CD4-positive, alpha-beta memory T cell (primary cell): ENCODE measurements around the gene MED14. TPM values are rescaled to one million over a fixed set of nuclear protein-coding genes. Genes with fewer than 3 reads are reported as not detected.

Experiments used
- CTCF ChIA-PET: fragments of 350-600 bp; sonication (Branson Sonifier 250); formaldehyde crosslinking; loops from one replicate; lab custom pipeline; 2021; ENCODE audit warnings: inconsistent platforms; ENCODE audit not compliant: partially characterized antibody; lab: Charles Lee
- POLR2A ChIA-PET: fragments of 350-600 bp; sonication (Branson Sonifier 250); formaldehyde crosslinking; loops from one replicate; lab custom pipeline; 2021; ENCODE audit not compliant: partially characterized antibody; lab: Charles Lee
- DNase-seq, 5 donors: peaks; one replicate each; pipeline versions ENCODE4 v3.0.0 to v3.0.0-alpha.2; 2020 to 2022; ENCODE audit warnings: mixed read lengths in 1 of 5
- H3K27ac ChIP-seq: one replicate; pipeline ENCODE4 v1.7.0; 2013; ENCODE audit warnings: low read depth, low read length
- H3K27me3 ChIP-seq: 2 replicates; pipeline ENCODE4 v1.7.0; 2013; ENCODE audit warnings: mild to moderate bottlenecking, low read length, moderate library complexity; ENCODE audit not compliant: insufficient read depth
- H3K36me3 ChIP-seq: 2 replicates; pipeline ENCODE4 v1.7.0; 2013; ENCODE audit warnings: mild to moderate bottlenecking, low read length, moderate library complexity; ENCODE audit not compliant: insufficient read depth
- H3K4me1 ChIP-seq: 2 replicates; pipeline ENCODE4 v1.7.0; 2013; ENCODE audit warnings: mild to moderate bottlenecking, low read length, moderate library complexity; ENCODE audit not compliant: insufficient read depth
- H3K4me3 ChIP-seq, 2 donors: one replicate each; pipeline ENCODE4 v1.7.0; 2013; ENCODE audit warnings: low read length in 2 of 2, mild to moderate bottlenecking in 1 of 2
- H3K9me3 ChIP-seq, 2 donors: one replicate each; pipeline ENCODE4 v1.7.0; 2013; ENCODE audit warnings: low read length in 2 of 2, control low read depth in 1 of 2; ENCODE audit not compliant: control insufficient read depth in 1 of 2
- H3K27ac Mint-ChIP-seq, 7 donors: one replicate each; pipeline ENCODE4 v1.8.0; 2020 to 2021; ENCODE audit warnings: mixed read lengths in 7 of 7, mild to moderate bottlenecking in 6 of 7, inconsistent platforms in 3 of 7, moderate library complexity in 3 of 7
- H3K27me3 Mint-ChIP-seq, 2 donors: one replicate each; pipeline ENCODE4 v1.8.0; 2020 to 2021; ENCODE audit warnings: mixed read lengths in 2 of 2
- H3K36me3 Mint-ChIP-seq, 2 donors: one replicate each; pipeline ENCODE4 v1.8.0; 2020 to 2021; ENCODE audit warnings: mixed read lengths in 2 of 2, inconsistent platforms in 1 of 2, mild to moderate bottlenecking in 1 of 2
- H3K4me1 Mint-ChIP-seq, 4 donors: one replicate each; pipeline ENCODE4 v1.8.0; 2020 to 2021; ENCODE audit warnings: mixed read lengths in 4 of 4, mild to moderate bottlenecking in 1 of 4
- H3K4me3 Mint-ChIP-seq, 8 donors: one replicate each; pipeline ENCODE4 v1.8.0; 2020 to 2021; ENCODE audit warnings: mixed read lengths in 8 of 8, mild to moderate bottlenecking in 7 of 8, moderate library complexity in 6 of 8, inconsistent platforms in 3 of 8
- H3K9me3 Mint-ChIP-seq, 8 donors: one replicate each; pipeline ENCODE4 v1.8.0; 2020 to 2021; ENCODE audit warnings: mixed read lengths in 8 of 8, mild to moderate bottlenecking in 5 of 8, inconsistent platforms in 3 of 8, moderate library complexity in 1 of 8
- intact Hi-C: fragments of 100-400 bp; cut with micrococcal nuclease; formaldehyde crosslinking; loops from one replicate; pipeline ENCODE4 v1.15.1; 2023
- polyA plus RNA-seq, 2 donors: library from polyadenylated mRNA; unstranded; fragments of 300-500 nt; fragmentation: Illumina TruSeq; gene quantifications; one replicate each; pipeline ENCODE4 v1.2.3, GENCODE V29; 2021
- total RNA-seq, 2 experiments: library from RNA; stranded (reverse); gene quantifications; one replicate each; pipeline ENCODE4 v1.2.3, GENCODE V29; 2021

Gene MED14
- total and polyA plus RNA-seq, 4 experiments from 2014 or later = 3.9 to 39.0 (median 25.6) TPM

DNA sequence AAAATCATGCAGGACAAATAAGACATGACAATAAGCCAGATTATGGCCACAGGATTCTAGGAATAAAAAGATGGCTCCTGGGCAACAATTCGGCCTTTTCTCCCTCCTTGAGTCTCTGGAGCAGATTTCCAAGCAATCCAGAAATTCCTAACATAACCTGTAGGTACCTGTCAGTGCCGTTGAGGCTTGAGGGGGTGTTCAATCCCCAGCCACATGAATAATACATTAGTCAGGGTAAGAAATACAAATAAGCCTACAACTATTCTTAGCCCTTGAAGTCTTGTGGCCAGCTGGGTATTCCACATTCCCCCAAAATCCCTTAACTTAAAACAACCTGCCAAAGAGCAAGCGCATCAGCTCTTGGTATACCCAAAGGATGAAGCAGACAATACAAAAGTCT lies 97.7 kb downstream of the MED14 start:
- Histone ChIP-seq H3K27ac (no peak overlapping the region), H3K27me3 (no peaks in the 10 kb centered on the region), H3K9me3 (no peaks in the 10 kb centered on the region), H3K36me3 (peaks cover 57% of the 10 kb centered on the region), H3K4me3 (no peak overlapping the region), H3K4me1 (peaks cover 12% of the 10 kb centered on the region)
- ChIA-PET CTCF (interaction anchor here (1.1 kb wide), 1 partner anchor 99 kb away, joined by 4 read pairs; no protein-coding TSS in a partner anchor), POLR2A (no interaction called here)
- Mint-ChIP-seq H3K27ac (no peak overlapping the region), H3K4me1 (peaks cover 13 to 27% (median 23%) of the 10 kb centered on the region in 4 donors), H3K9me3 (no peaks in the 10 kb centered on the region), H3K4me3 (no peak overlapping the region), H3K36me3 (peaks cover 68 to 72% of the 10 kb centered on the region in 2 donors), H3K27me3 (no peaks in the 10 kb centered on the region)
- DNase-seq = no peak
- intact Hi-C loops = no loop called here

DNA sequence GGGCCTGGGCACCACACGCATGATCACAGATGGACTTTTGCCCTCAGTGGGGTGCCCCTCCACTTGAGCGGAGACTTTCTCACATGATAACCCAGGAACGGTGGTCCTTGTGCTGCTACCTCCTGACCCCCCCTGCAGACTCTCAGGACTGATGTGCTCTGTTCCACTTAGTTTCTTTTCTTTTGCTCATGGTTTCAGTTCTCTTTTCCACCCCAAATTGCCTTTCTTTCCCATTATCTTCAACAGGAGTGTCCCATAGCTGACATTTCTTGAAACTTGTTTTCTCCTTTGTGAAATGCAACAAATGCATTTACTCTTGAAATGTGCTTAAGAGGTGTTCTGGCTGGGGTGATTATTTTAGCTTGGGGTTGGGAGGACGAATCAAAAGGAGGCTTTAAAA lies 103.1 kb downstream of the MED14 start:
- H3K36me3 ChIP-seq = peaks cover 58% of the 10 kb centered on the region
- H3K36me3 Mint-ChIP-seq = peaks cover 67 to 75% of the 10 kb centered on the region in 2 donors
- H3K4me1 ChIP-seq = no peaks in the 10 kb centered on the region
- no peaks in the 10 kb centered on the region for H3K9me3 ChIP-seq
- H3K27ac Mint-ChIP-seq = peak overlapping the region in 1 of 7 donors; percentile 35
- intact Hi-C loops = no loop called here
- no peaks in the 10 kb centered on the region for H3K27me3 Mint-ChIP-seq
- ChIA-PET POLR2A (no interaction called here), CTCF (interaction anchor here (1.4 kb wide), 1 partner anchor 20 kb away, joined by 5 read pairs; no protein-coding TSS in a partner anchor)
- no peaks in the 10 kb centered on the region for H3K27me3 ChIP-seq
- DNase-seq = no peak
- no peak overlapping the region for H3K4me3 ChIP-seq
- peak overlapping the region in 1 of 8 donors; percentile 15 for H3K4me3 Mint-ChIP-seq
- no peak overlapping the region for H3K27ac ChIP-seq
- no peaks in the 10 kb centered on the region for H3K9me3 Mint-ChIP-seq
- H3K4me1 Mint-ChIP-seq = peaks cover 0 to 12% (median 2%) of the 10 kb centered on the region in 4 donors

- Mint-ChIP-seq H3K4me1 (peaks cover 0 to 6% (median under 1%) of the 10 kb centered on the region in 4 donors), H3K4me3 (no peak overlapping the region), H3K36me3 (peaks cover 38 to 56% of the 10 kb centered on the region in 2 donors), H3K27ac (no peak overlapping the region), H3K27me3 (no peaks in the 10 kb centered on the region), H3K9me3 (peaks cover 0 to 1% (median 0%) of the 10 kb centered on the region in 8 donors)
- Histone ChIP-seq H3K9me3 (no peaks in the 10 kb centered on the region), H3K4me3 (no peak overlapping the region), H3K27me3 (no peaks in the 10 kb centered on the region), H3K36me3 (peaks cover 23% of the 10 kb centered on the region), H3K4me1 (no peaks in the 10 kb centered on the region), H3K27ac (no peak overlapping the region)
- ChIA-PET CTCF (interaction anchor here (1.2 kb wide), 1 partner anchor 84 kb away, joined by 4 read pairs; no protein-coding TSS in a partner anchor), POLR2A (no interaction called here)
- no peak for DNase-seq
- intact Hi-C loops = no loop called here
These were observed 106.8 kb downstream of the MED14 start for GRCh38 chrX:40628506-40628905.

DNA sequence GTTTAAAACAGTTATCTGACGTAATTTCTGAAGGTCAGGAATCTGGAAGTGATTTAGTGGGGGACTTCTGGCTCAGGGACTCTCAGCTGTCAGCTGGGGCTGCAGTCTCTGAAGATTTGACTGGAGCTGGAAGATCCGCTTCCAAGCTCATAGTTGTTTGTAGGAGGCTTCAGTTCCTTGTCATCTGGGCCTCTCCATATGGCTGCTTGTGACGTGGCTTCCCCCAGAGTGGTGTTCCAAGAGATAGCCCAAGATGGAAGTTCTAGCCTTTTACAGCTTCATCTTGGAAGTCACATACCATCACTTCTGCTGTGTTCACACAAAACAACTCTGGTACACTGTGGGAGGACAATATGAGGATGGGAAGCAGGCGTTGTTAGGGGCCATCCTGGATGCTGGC lies 110.0 kb downstream of the MED14 start:
- H3K9me3 ChIP-seq = no peaks in the 10 kb centered on the region
- H3K36me3 ChIP-seq = peaks cover 6% of the 10 kb centered on the region

DNA sequence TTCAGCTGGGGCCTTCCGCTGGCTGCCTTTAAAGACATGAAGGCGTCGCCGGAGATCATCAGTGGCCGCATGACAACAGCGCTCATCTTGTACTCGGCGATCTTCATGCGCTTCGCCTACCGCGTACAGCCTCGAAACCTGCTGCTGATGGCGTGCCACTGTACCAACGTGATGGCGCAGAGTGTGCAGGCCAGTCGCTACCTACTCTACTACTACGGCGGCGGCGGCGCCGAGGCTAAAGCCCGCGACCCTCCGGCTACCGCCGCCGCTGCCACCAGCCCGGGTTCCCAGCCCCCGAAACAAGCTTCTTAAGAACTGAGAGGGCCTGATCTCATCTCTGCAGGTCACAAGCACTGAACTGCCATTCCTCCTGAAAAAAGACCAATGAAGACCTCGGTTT lies 111.7 kb downstream of the MED14 start:
- no peaks in the 10 kb centered on the region for H3K9me3 ChIP-seq
- peaks cover 4% of the 10 kb centered on the region for H3K36me3 ChIP-seq
- H3K27ac ChIP-seq = no peak overlapping the region
- no peaks in the 10 kb centered on the region for H3K4me1 Mint-ChIP-seq
- peaks cover 0 to 5% (median 0%) of the 10 kb centered on the region in 8 donors for H3K9me3 Mint-ChIP-seq
- intact Hi-C loops = no loop called here
- H3K4me3 ChIP-seq = no peak overlapping the region
- no peak for DNase-seq
- POLR2A ChIA-PET = no interaction called here
- no peaks in the 10 kb centered on the region for H3K4me1 ChIP-seq
- H3K27ac Mint-ChIP-seq = no peak overlapping the region
- CTCF ChIA-PET = no interaction called here
- no peaks in the 10 kb centered on the region for H3K27me3 ChIP-seq
- peaks cover 17 to 32% of the 10 kb centered on the region in 2 donors for H3K36me3 Mint-ChIP-seq
- no peaks in the 10 kb centered on the region for H3K27me3 Mint-ChIP-seq
- no peak overlapping the region for H3K4me3 Mint-ChIP-seq

More for the DNA sequence above, 110.0 kb downstream of the MED14 start:
- ChIA-PET CTCF (no interaction called here), POLR2A (no interaction called here)
- H3K27ac ChIP-seq = no peak overlapping the region
- no peaks in the 10 kb centered on the region for H3K4me1 Mint-ChIP-seq
- peaks cover 0 to 5% (median 0%) of the 10 kb centered on the region in 8 donors for H3K9me3 Mint-ChIP-seq
- peaks cover 19 to 35% of the 10 kb centered on the region in 2 donors for H3K36me3 Mint-ChIP-seq
- intact Hi-C loops = no loop called here
- no peaks in the 10 kb centered on the region for H3K27me3 ChIP-seq
- peak overlapping the region in 3 of 7 donors; percentile 22 to 42 (median 29) for H3K27ac Mint-ChIP-seq
- no peak overlapping the region for H3K4me3 Mint-ChIP-seq
- H3K4me3 ChIP-seq = no peak overlapping the region
- DNase-seq = no peak
- H3K27me3 Mint-ChIP-seq = no peaks in the 10 kb centered on the region
- no peaks in the 10 kb centered on the region for H3K4me1 ChIP-seq

DNA sequence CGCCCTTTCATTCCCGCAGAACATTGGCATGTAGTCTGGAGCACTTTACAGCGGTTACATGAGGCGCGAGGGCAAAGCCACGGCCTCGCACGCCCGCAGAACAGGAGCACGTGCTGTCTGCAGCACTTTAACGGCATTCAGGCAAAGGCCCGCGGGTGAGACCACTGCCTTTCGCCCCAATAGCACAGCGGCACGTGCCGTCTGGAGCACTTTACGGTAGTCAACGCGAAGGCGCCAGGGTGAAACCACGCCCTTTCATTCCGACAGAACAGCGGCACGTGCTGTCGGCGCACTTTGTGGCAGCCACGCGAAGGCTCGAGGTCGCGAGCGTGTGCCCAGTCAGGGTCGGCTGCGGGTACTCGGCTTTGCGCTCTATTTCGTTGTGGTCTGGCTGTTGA lies 112.2 kb downstream of the MED14 start, which contains the start of gene MPC1L:
Gene MPC1L (plus strand): TSS at position 290 of the 398 bp plus-strand sequence. CDS start 138 bp downstream, outside the sequence.
- no peak for DNase-seq
- intact Hi-C loops = no loop called here
- peaks cover 0 to 5% (median 0%) of the 10 kb centered on the region in 8 donors for H3K9me3 Mint-ChIP-seq
- H3K27ac ChIP-seq = no peak within 1 kb of the TSS
- H3K36me3 ChIP-seq = peaks cover 4% of the 10 kb centered on the region
- no peaks in the 10 kb centered on the region for H3K27me3 ChIP-seq
- ChIA-PET CTCF (no interaction called here), POLR2A (no interaction called here)
- no peaks in the 10 kb centered on the region for H3K4me1 ChIP-seq
- no peak within 1 kb of the TSS for H3K4me3 Mint-ChIP-seq
- no peaks in the 10 kb centered on the region for H3K27me3 Mint-ChIP-seq
- no peaks in the 10 kb centered on the region for H3K4me1 Mint-ChIP-seq
- H3K27ac Mint-ChIP-seq = no peak within 1 kb of the TSS
- H3K36me3 Mint-ChIP-seq = peaks cover 15 to 28% of the 10 kb centered on the region in 2 donors
- H3K9me3 ChIP-seq = no peaks in the 10 kb centered on the region
- H3K4me3 ChIP-seq = no peak within 1 kb of the TSS

GRCh38 chrX:40622479-40623138 lies 112.7 kb downstream of the MED14 start:
- Histone ChIP-seq H3K4me1 (no peaks in the 10 kb centered on the region), H3K36me3 (peaks cover 2% of the 10 kb centered on the region), H3K9me3 (no peaks in the 10 kb centered on the region), H3K27ac (no peak overlapping the region), H3K4me3 (no peak overlapping the region), H3K27me3 (no peaks in the 10 kb centered on the region)
- Mint-ChIP-seq H3K9me3 (peaks cover 0 to 5% (median 0%) of the 10 kb centered on the region in 8 donors), H3K36me3 (peaks cover 9 to 23% of the 10 kb centered on the region in 2 donors), H3K4me1 (no peaks in the 10 kb centered on the region), H3K27ac (no peak overlapping the region), H3K27me3 (no peaks in the 10 kb centered on the region), H3K4me3 (no peak overlapping the region)
- ChIA-PET POLR2A (no interaction called here), CTCF (no interaction called here)
- DNase-seq = no peak
- intact Hi-C loops = no loop called here
